NT2/D1 (cell line): ENCODE measurements around the gene SYNPR.

Experiments
- DNase-seq: peaks from one replicate; pipeline ENCODE4 v3.0.0-alpha.2; 2011; ENCODE audit warnings: low read depth, low spot score
- H3K27me3 ChIP-seq: 2 replicates; pipeline ENCODE4 v1.6.0; 2011; ENCODE audit warnings: mild to moderate bottlenecking; ENCODE audit not compliant: insufficient read length, insufficient read depth
- H3K36me3 ChIP-seq: 2 replicates; pipeline ENCODE4 v1.6.1; 2011; ENCODE audit warnings: mild to moderate bottlenecking, low read length, mixed read lengths; ENCODE audit not compliant: insufficient read depth, insufficient read length
- H3K4me1 ChIP-seq: 2 replicates; pipeline ENCODE4 v1.5.1; 2011; ENCODE audit not compliant: insufficient read depth, insufficient read length
- H3K4me3 ChIP-seq: 2 replicates; pipeline ENCODE4 v1.5.1; 2011; ENCODE audit warnings: low read depth; ENCODE audit not compliant: insufficient read length
- H3K9ac ChIP-seq: 2 replicates; pipeline ENCODE4 v1.6.0; 2011; ENCODE audit warnings: low read depth; ENCODE audit not compliant: insufficient read length
- H3K9me3 ChIP-seq: 2 replicates; pipeline ENCODE4 v1.5.1; 2011; ENCODE audit warnings: mild to moderate bottlenecking, low read length; ENCODE audit not compliant: insufficient read depth
- SUZ12 ChIP-seq: IDR thresholded peaks from 2 replicates; pipeline ENCODE4 v1.6.1; 2011; ENCODE audit not compliant: insufficient read length, insufficient read depth; ENCODE audit errors: extremely low read depth
- YY1 ChIP-seq: IDR thresholded peaks from 2 replicates; pipeline ENCODE4 v1.6.1; 2011; ENCODE audit not compliant: insufficient read length, insufficient read depth
- ZNF274 ChIP-seq: IDR thresholded peaks from 2 replicates; pipeline ENCODE4 v1.6.1; 2011; ENCODE audit warnings: mild to moderate bottlenecking, low read depth, low read length

The SYNPR gene

GRCh38 chr3:63500196-63500595 is 222.1 kb downstream of the SYNPR start:
- no peak overlapping the region for H3K4me3 ChIP-seq
- no peaks in the 10 kb centered on the region for H3K9me3 ChIP-seq
- H3K4me1 ChIP-seq: no peaks in the 10 kb centered on the region
- H3K27me3 ChIP-seq: no peaks in the 10 kb centered on the region
- TF ChIP-seq ZNF274 (no peak), YY1 (no peak), SUZ12 (no peak)
- no peak overlapping the region for H3K9ac ChIP-seq
- H3K36me3 ChIP-seq: no peaks in the 10 kb centered on the region
- no peak for DNase-seq

GRCh38 chr3:63508305-63508704 is 230.2 kb downstream of the SYNPR start:
- Histone ChIP-seq H3K36me3 (no peaks in the 10 kb centered on the region), H3K9me3 (no peaks in the 10 kb centered on the region), H3K9ac (no peak overlapping the region), H3K4me1 (no peaks in the 10 kb centered on the region), H3K27me3 (no peaks in the 10 kb centered on the region), H3K4me3 (no peak overlapping the region)
- TF ChIP-seq SUZ12 (no peak), ZNF274 (no peak), YY1 (no peak)
- DNase-seq: no peak

- no peak overlapping the region for H3K9ac ChIP-seq
- no peaks in the 10 kb centered on the region for H3K9me3 ChIP-seq
- TF ChIP-seq ZNF274: no peak
- no peak for TF ChIP-seq YY1
- no peak for TF ChIP-seq SUZ12
- DNase-seq: no peak
- no peak overlapping the region for H3K4me3 ChIP-seq
- no peaks in the 10 kb centered on the region for H3K4me1 ChIP-seq
- H3K36me3 ChIP-seq: no peaks in the 10 kb centered on the region
- no peaks in the 10 kb centered on the region for H3K27me3 ChIP-seq
Observed at GRCh38 chr3:63508771-63509170, 230.7 kb downstream of the SYNPR start.

GRCh38 chr3:63513791-63514190 is 235.7 kb downstream of the SYNPR start:
- TF ChIP-seq SUZ12: no peak
- no peak for TF ChIP-seq ZNF274
- no peak for TF ChIP-seq YY1
- Histone ChIP-seq H3K9me3 (no peaks in the 10 kb centered on the region), H3K4me1 (no peaks in the 10 kb centered on the region), H3K36me3 (no peaks in the 10 kb centered on the region), H3K4me3 (no peak overlapping the region), H3K9ac (no peak overlapping the region), H3K27me3 (no peaks in the 10 kb centered on the region)
- DNase-seq: no peak

GRCh38 chr3:63514678-63515077 is 236.6 kb downstream of the SYNPR start:
- Histone ChIP-seq H3K9ac (no peak overlapping the region), H3K27me3 (no peaks in the 10 kb centered on the region), H3K9me3 (no peaks in the 10 kb centered on the region), H3K36me3 (no peaks in the 10 kb centered on the region), H3K4me3 (no peak overlapping the region), H3K4me1 (no peaks in the 10 kb centered on the region)
- TF ChIP-seq SUZ12: no peak
- no peak for TF ChIP-seq ZNF274
- TF ChIP-seq YY1: no peak
- DNase-seq: no peak

GRCh38 chr3:63519426-63519825 is 241.3 kb downstream of the SYNPR start:
- no peak for DNase-seq
- Histone ChIP-seq H3K4me1 (no peaks in the 10 kb centered on the region), H3K4me3 (no peak overlapping the region), H3K36me3 (no peaks in the 10 kb centered on the region), H3K9ac (no peak overlapping the region), H3K9me3 (no peaks in the 10 kb centered on the region), H3K27me3 (no peaks in the 10 kb centered on the region)
- TF ChIP-seq YY1 (no peak), SUZ12 (no peak), ZNF274 (no peak)

GRCh38 chr3:63521657-63522056 is 243.5 kb downstream of the SYNPR start:
- no peak overlapping the region for H3K4me3 ChIP-seq
- no peaks in the 10 kb centered on the region for H3K27me3 ChIP-seq
- H3K36me3 ChIP-seq: no peaks in the 10 kb centered on the region
- no peak for TF ChIP-seq ZNF274
- TF ChIP-seq YY1: no peak
- no peak for TF ChIP-seq SUZ12
- H3K9ac ChIP-seq: no peak overlapping the region
- DNase-seq: no peak
- H3K9me3 ChIP-seq: no peaks in the 10 kb centered on the region
- no peaks in the 10 kb centered on the region for H3K4me1 ChIP-seq

GRCh38 chr3:63523100-63523499 is 245.0 kb downstream of the SYNPR start:
- no peaks in the 10 kb centered on the region for H3K27me3 ChIP-seq
- no peak for DNase-seq
- no peak overlapping the region for H3K9ac ChIP-seq
- no peaks in the 10 kb centered on the region for H3K36me3 ChIP-seq
- no peak overlapping the region for H3K4me3 ChIP-seq
- TF ChIP-seq SUZ12: no peak
- no peak for TF ChIP-seq YY1
- no peak for TF ChIP-seq ZNF274
- no peaks in the 10 kb centered on the region for H3K9me3 ChIP-seq
- H3K4me1 ChIP-seq: no peaks in the 10 kb centered on the region
